ENCODE results near the gene PSAPL1. TPM values are rescaled to one million over a fixed set of nuclear protein-coding genes. Genes with fewer than 3 reads are reported as not detected.

Gene PSAPL1
- total and polyA plus RNA-seq, 5 donors from 2014 or later: not detected

DNA sequence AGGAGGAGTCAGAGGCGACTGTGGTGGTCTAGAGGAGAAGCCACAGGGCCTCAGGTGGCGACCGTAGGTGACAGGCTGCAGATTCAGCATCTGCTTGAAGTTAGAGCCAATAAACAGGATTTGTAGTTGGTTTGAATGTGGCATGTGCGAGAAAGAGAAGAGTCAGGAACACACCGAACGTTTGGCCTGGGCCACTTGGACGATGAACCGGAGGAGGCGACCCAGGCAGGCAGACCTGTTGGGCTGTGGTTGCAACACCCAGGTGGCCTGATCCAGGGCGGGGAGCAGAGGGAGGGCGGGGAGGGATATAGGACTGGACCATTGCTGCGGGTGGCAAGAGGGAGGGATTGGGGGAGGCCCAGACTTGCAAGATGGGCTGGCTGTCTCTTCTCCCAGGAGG, 10.0 kb upstream of the PSAPL1 start:
- no peak overlapping the region for H3K4me3 ChIP-seq (ENCODE audit: low read depth, low read length)
- no peak overlapping the region for H3K27ac ChIP-seq (ENCODE audit: insufficient read depth, low read length, poor library complexity, severe bottlenecking)
- no peaks in the 10 kb centered on the region for H3K9me3 ChIP-seq (ENCODE audit: control insufficient read depth in 2 of 2, low read length in 2 of 2)
- no peaks in the 10 kb centered on the region for H3K4me1 Mint-ChIP-seq
- no peak overlapping the region for H3K4me3 Mint-ChIP-seq
- H3K9me3 Mint-ChIP-seq: peaks cover 0 to 6% (median 0%) of the 10 kb centered on the region in 7 donors
- H3K27me3 ChIP-seq (ENCODE audit: control insufficient read depth, insufficient read depth, low read length): no peaks in the 10 kb centered on the region
- no peaks in the 10 kb centered on the region for H3K36me3 ChIP-seq (ENCODE audit: control insufficient read depth, insufficient read depth, low read length)
- DNase-seq (no peak), ATAC-seq (ENCODE audit: low read depth in 2 of 2) (no peak)
- H3K4me1 ChIP-seq (ENCODE audit: control insufficient read depth, insufficient read depth, low read length, poor library complexity, severe bottlenecking): no peaks in the 10 kb centered on the region
- no peaks in the 10 kb centered on the region for H3K36me3 Mint-ChIP-seq
- H3K27me3 Mint-ChIP-seq: peaks cover 5% of the 10 kb centered on the region
- H3K27ac Mint-ChIP-seq: no peak overlapping the region

- H3K27ac ChIP-seq (ENCODE audit: insufficient read depth, low read length, poor library complexity, severe bottlenecking): no peak overlapping the region
- no peak overlapping the region for H3K27ac Mint-ChIP-seq
- no peak overlapping the region for H3K4me3 ChIP-seq (ENCODE audit: low read depth, low read length)
- H3K36me3 ChIP-seq (ENCODE audit: control insufficient read depth, insufficient read depth, low read length): no peaks in the 10 kb centered on the region
- H3K4me3 Mint-ChIP-seq: no peak overlapping the region
- peaks cover 5% of the 10 kb centered on the region for H3K27me3 Mint-ChIP-seq
- no peak for ATAC-seq (ENCODE audit: low read depth in 2 of 2)
- H3K9me3 ChIP-seq (ENCODE audit: control insufficient read depth in 2 of 2, low read length in 2 of 2): no peaks in the 10 kb centered on the region
- no peak for DNase-seq
- H3K9me3 Mint-ChIP-seq: peaks cover 0 to 6% (median 0%) of the 10 kb centered on the region in 7 donors
- H3K36me3 Mint-ChIP-seq: no peaks in the 10 kb centered on the region
- no peaks in the 10 kb centered on the region for H3K4me1 ChIP-seq (ENCODE audit: control insufficient read depth, insufficient read depth, low read length, poor library complexity, severe bottlenecking)
- no peaks in the 10 kb centered on the region for H3K4me1 Mint-ChIP-seq
- H3K27me3 ChIP-seq (ENCODE audit: control insufficient read depth, insufficient read depth, low read length): no peaks in the 10 kb centered on the region
Observed at GRCh38 chr4:7444314-7444713, 9.6 kb upstream of the PSAPL1 start.

GRCh38 chr4:7442574-7443162, 7.9 kb upstream of the PSAPL1 start:
- no peak overlapping the region for H3K27ac Mint-ChIP-seq
- no peaks in the 10 kb centered on the region for H3K36me3 Mint-ChIP-seq
- ATAC-seq (ENCODE audit: low read depth in 2 of 2): no peak
- peaks cover 5% of the 10 kb centered on the region for H3K27me3 Mint-ChIP-seq
- peaks cover 0 to 6% (median 0%) of the 10 kb centered on the region in 7 donors for H3K9me3 Mint-ChIP-seq
- Histone ChIP-seq H3K9me3 (ENCODE audit: control insufficient read depth in 2 of 2, low read length in 2 of 2) (no peaks in the 10 kb centered on the region), H3K27ac (ENCODE audit: insufficient read depth, low read length, poor library complexity, severe bottlenecking) (no peak overlapping the region), H3K36me3 (ENCODE audit: control insufficient read depth, insufficient read depth, low read length) (no peaks in the 10 kb centered on the region), H3K4me1 (ENCODE audit: control insufficient read depth, insufficient read depth, low read length, poor library complexity, severe bottlenecking) (no peaks in the 10 kb centered on the region), H3K4me3 (ENCODE audit: low read depth, low read length) (no peak overlapping the region), H3K27me3 (ENCODE audit: control insufficient read depth, insufficient read depth, low read length) (no peaks in the 10 kb centered on the region)
- no peaks in the 10 kb centered on the region for H3K4me1 Mint-ChIP-seq
- H3K4me3 Mint-ChIP-seq: no peak overlapping the region
- no peak for DNase-seq

GRCh38 chr4:7441201-7441600, 6.5 kb upstream of the PSAPL1 start:
- Histone ChIP-seq H3K27me3 (ENCODE audit: control insufficient read depth, insufficient read depth, low read length) (no peaks in the 10 kb centered on the region), H3K4me1 (ENCODE audit: control insufficient read depth, insufficient read depth, low read length, poor library complexity, severe bottlenecking) (no peaks in the 10 kb centered on the region), H3K27ac (ENCODE audit: insufficient read depth, low read length, poor library complexity, severe bottlenecking) (no peak overlapping the region), H3K9me3 (ENCODE audit: control insufficient read depth in 2 of 2, low read length in 2 of 2) (no peaks in the 10 kb centered on the region), H3K36me3 (ENCODE audit: control insufficient read depth, insufficient read depth, low read length) (no peaks in the 10 kb centered on the region), H3K4me3 (ENCODE audit: low read depth, low read length) (no peak overlapping the region)
- Mint-ChIP-seq H3K4me3 (no peak overlapping the region), H3K9me3 (peaks cover 0 to 5% (median 0%) of the 10 kb centered on the region in 7 donors), H3K27ac (no peak overlapping the region), H3K27me3 (peaks cover 5% of the 10 kb centered on the region), H3K4me1 (no peaks in the 10 kb centered on the region), H3K36me3 (no peaks in the 10 kb centered on the region)
- ATAC-seq (ENCODE audit: low read depth in 2 of 2) (no peak), DNase-seq (no peak)

GRCh38 chr4:7439699-7440098, 5.0 kb upstream of the PSAPL1 start:
- H3K4me1 ChIP-seq (ENCODE audit: control insufficient read depth, insufficient read depth, low read length, poor library complexity, severe bottlenecking): no peaks in the 10 kb centered on the region
- peaks cover 5% of the 10 kb centered on the region for H3K27me3 Mint-ChIP-seq
- DNase-seq (no peak), ATAC-seq (ENCODE audit: low read depth in 2 of 2) (no peak)
- H3K27me3 ChIP-seq (ENCODE audit: control insufficient read depth, insufficient read depth, low read length): no peaks in the 10 kb centered on the region
- no peak overlapping the region for H3K4me3 Mint-ChIP-seq
- H3K4me3 ChIP-seq (ENCODE audit: low read depth, low read length): no peak overlapping the region
- no peak overlapping the region for H3K27ac Mint-ChIP-seq
- H3K4me1 Mint-ChIP-seq: no peaks in the 10 kb centered on the region
- H3K9me3 ChIP-seq (ENCODE audit: control insufficient read depth in 2 of 2, low read length in 2 of 2): no peaks in the 10 kb centered on the region
- no peak overlapping the region for H3K27ac ChIP-seq (ENCODE audit: insufficient read depth, low read length, poor library complexity, severe bottlenecking)
- no peaks in the 10 kb centered on the region for H3K36me3 ChIP-seq (ENCODE audit: control insufficient read depth, insufficient read depth, low read length)
- no peaks in the 10 kb centered on the region for H3K36me3 Mint-ChIP-seq
- H3K9me3 Mint-ChIP-seq: peaks cover 0 to 5% (median 0%) of the 10 kb centered on the region in 7 donors

- H3K27ac ChIP-seq (ENCODE audit: insufficient read depth, low read length, poor library complexity, severe bottlenecking): no peak overlapping the region
- ATAC-seq (ENCODE audit: low read depth in 2 of 2): no peak
- Mint-ChIP-seq H3K27me3 (no peaks in the 10 kb centered on the region), H3K4me3 (no peak overlapping the region), H3K9me3 (peaks cover 0 to 1% (median 0%) of the 10 kb centered on the region in 7 donors), H3K27ac (no peak overlapping the region), H3K36me3 (no peaks in the 10 kb centered on the region), H3K4me1 (no peaks in the 10 kb centered on the region)
- H3K27me3 ChIP-seq (ENCODE audit: control insufficient read depth, insufficient read depth, low read length): no peaks in the 10 kb centered on the region
- no peaks in the 10 kb centered on the region for H3K9me3 ChIP-seq (ENCODE audit: control insufficient read depth in 2 of 2, low read length in 2 of 2)
- no peak overlapping the region for H3K4me3 ChIP-seq (ENCODE audit: low read depth, low read length)
- no peaks in the 10 kb centered on the region for H3K4me1 ChIP-seq (ENCODE audit: control insufficient read depth, insufficient read depth, low read length, poor library complexity, severe bottlenecking)
- no peaks in the 10 kb centered on the region for H3K36me3 ChIP-seq (ENCODE audit: control insufficient read depth, insufficient read depth, low read length)
- no peak for DNase-seq
Observed at GRCh38 chr4:7436256-7436655, 1.5 kb upstream of the PSAPL1 start.

DNA sequence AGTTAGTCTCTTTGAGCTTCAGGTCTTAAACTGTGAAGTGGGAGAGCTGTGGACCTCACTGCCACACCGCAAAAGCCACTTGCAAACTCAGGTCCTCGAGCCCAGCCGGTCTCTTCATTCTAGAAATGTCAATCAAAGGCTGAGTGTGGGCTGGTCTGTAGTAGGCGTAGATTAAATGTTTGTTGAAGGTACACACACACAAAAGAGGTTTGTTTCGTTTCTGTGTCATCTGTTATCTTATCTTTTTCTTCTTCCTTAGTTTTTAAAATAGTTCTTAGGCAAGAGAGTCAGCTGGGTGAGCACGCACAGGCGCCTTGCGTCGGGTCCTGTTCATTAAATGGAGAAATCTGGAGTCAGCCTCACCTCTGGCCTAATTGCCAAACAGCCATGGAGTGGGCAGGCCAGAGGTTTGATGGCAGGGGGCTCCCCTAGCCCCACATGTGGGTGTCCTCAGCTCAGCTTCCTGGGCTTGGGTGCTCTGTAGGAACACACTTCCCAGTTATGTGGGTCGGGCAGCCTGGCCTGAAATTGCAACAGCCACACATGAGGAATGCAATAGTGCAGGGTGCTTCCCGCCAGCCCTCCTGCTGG, 836 bp upstream of the PSAPL1 start:
- no peak for DNase-seq
- H3K9me3 ChIP-seq (ENCODE audit: control insufficient read depth in 2 of 2, low read length in 2 of 2): no peaks in the 10 kb centered on the region
- no peak overlapping the region for H3K4me3 Mint-ChIP-seq
- no peaks in the 10 kb centered on the region for H3K27me3 Mint-ChIP-seq
- H3K4me3 ChIP-seq (ENCODE audit: low read depth, low read length): no peak overlapping the region
- no peaks in the 10 kb centered on the region for H3K36me3 ChIP-seq (ENCODE audit: control insufficient read depth, insufficient read depth, low read length)
- peaks cover 0 to 1% (median 0%) of the 10 kb centered on the region in 7 donors for H3K9me3 Mint-ChIP-seq
- no peaks in the 10 kb centered on the region for H3K27me3 ChIP-seq (ENCODE audit: control insufficient read depth, insufficient read depth, low read length)
- no peaks in the 10 kb centered on the region for H3K36me3 Mint-ChIP-seq
- H3K4me1 Mint-ChIP-seq: no peaks in the 10 kb centered on the region
- no peak for ATAC-seq (ENCODE audit: low read depth in 2 of 2)
- H3K4me1 ChIP-seq (ENCODE audit: control insufficient read depth, insufficient read depth, low read length, poor library complexity, severe bottlenecking): no peaks in the 10 kb centered on the region
- H3K27ac ChIP-seq (ENCODE audit: insufficient read depth, low read length, poor library complexity, severe bottlenecking): no peak overlapping the region
- no peak overlapping the region for H3K27ac Mint-ChIP-seq

DNA sequence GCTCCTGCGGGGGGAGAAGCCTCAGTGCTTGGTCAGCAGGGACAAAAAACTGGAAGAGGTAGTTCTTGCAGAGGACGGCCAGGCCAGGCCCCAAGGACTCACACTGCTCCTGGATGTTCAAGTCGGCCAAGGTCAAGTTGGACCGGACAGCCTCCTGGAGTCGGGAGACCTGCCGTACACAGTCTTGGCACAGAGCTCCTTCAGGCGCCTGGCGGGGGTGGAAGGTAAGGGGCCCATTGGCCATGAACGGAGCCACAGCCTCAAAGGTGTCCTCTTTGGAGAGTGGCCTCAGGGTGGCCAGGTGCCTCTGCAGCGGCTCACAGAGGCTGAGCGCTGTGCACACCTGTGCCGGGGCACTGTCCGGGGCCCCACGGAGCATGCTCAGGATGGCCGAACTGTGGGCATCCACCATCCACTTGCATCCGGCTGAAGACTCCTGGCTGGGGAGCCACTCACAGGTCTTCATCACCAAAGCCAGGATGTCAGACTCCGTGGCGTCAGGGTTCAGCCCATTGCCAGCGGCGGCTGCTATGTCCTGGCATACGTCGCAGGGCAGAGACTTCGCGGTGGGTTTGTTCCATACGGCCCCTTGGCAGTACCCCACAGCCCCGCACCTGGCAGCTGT, 477 bp downstream of the PSAPL1 start:
- H3K27me3 Mint-ChIP-seq: no peaks in the 10 kb centered on the region
- H3K4me3 ChIP-seq (ENCODE audit: low read depth, low read length): no peak overlapping the region
- H3K27me3 ChIP-seq (ENCODE audit: control insufficient read depth, insufficient read depth, low read length): no peaks in the 10 kb centered on the region
- H3K9me3 ChIP-seq (ENCODE audit: control insufficient read depth in 2 of 2, low read length in 2 of 2): no peaks in the 10 kb centered on the region
- H3K9me3 Mint-ChIP-seq: peaks cover 0 to 1% (median 0%) of the 10 kb centered on the region in 7 donors
- H3K4me1 ChIP-seq (ENCODE audit: control insufficient read depth, insufficient read depth, low read length, poor library complexity, severe bottlenecking): no peaks in the 10 kb centered on the region
- H3K27ac Mint-ChIP-seq: no peak overlapping the region
- no peaks in the 10 kb centered on the region for H3K36me3 ChIP-seq (ENCODE audit: control insufficient read depth, insufficient read depth, low read length)
- H3K4me3 Mint-ChIP-seq: no peak overlapping the region
- no peak overlapping the region for H3K27ac ChIP-seq (ENCODE audit: insufficient read depth, low read length, poor library complexity, severe bottlenecking)
- no peaks in the 10 kb centered on the region for H3K36me3 Mint-ChIP-seq
- DNase-seq (no peak), ATAC-seq (ENCODE audit: low read depth in 2 of 2) (no peak)
- no peaks in the 10 kb centered on the region for H3K4me1 Mint-ChIP-seq

Measured in CD4-positive, CD25-positive, alpha-beta regulatory T cell (primary cell).